GM11168 (cell line): Measurements from ENCODE around the gene RP9.

Experiments
- in situ Hi-C: fragments of 300-500 bp; cut with MboI; formaldehyde crosslinking; loops from one replicate; pipeline ENCODE4 v1.12.0; 2022; ENCODE audit warnings: low sequenced_read_pairs; ENCODE audit not compliant: unreplicated experiment

The RP9 gene

GRCh38 chr7:33070277-33070676 is 38.9 kb downstream of the RP9 start:
- in situ Hi-C loops, result no loop called here

GRCh38 chr7:33067921-33068320 is 41.3 kb downstream of the RP9 start:
- in situ Hi-C loops, result no loop called here

- in situ Hi-C loops, result no loop called here
Observed at GRCh38 chr7:33066771-33067170, 42.4 kb downstream of the RP9 start.

- in situ Hi-C loops, result no loop called here
Observed at GRCh38 chr7:33065981-33066380, 43.2 kb downstream of the RP9 start.

- in situ Hi-C loops, result no loop called here
Observed at GRCh38 chr7:33062782-33063443, 46.3 kb downstream of the RP9 start.

- in situ Hi-C loops, result no loop called here
Observed at GRCh38 chr7:33062023-33062781, 47.0 kb downstream of the RP9 start, which contains the start of gene NT5C3A. TSS of gene NT5C3A (minus strand) at chr7:33062776. CDS start at chr7:33062705, 71 bp downstream.

GRCh38 chr7:33061282-33061937 is 47.8 kb downstream of the RP9 start:
- in situ Hi-C loops, result no loop called here

- in situ Hi-C loops, result no loop called here
Observed at GRCh38 chr7:33059635-33060034, 49.6 kb downstream of the RP9 start.

- in situ Hi-C loops, result no loop called here
Observed at GRCh38 chr7:33055158-33055557, 54.0 kb downstream of the RP9 start.

- in situ Hi-C loops, result no loop called here
Observed at GRCh38 chr7:33054261-33054964, 54.8 kb downstream of the RP9 start.

GRCh38 chr7:33053721-33054120 is 55.5 kb downstream of the RP9 start:
- in situ Hi-C loops, result no loop called here

- in situ Hi-C loops, result no loop called here
Observed at GRCh38 chr7:33050535-33051318, 58.5 kb downstream of the RP9 start.

GRCh38 chr7:33048704-33049103 is 60.5 kb downstream of the RP9 start:
- in situ Hi-C loops, result no loop called here

- in situ Hi-C loops, result no loop called here
Observed at GRCh38 chr7:33048257-33048656, 60.9 kb downstream of the RP9 start.

GRCh38 chr7:33044986-33045385 is 64.2 kb downstream of the RP9 start:
- in situ Hi-C loops, result no loop called here
